GM18511 (cell line): ENCODE results near the gene CERKL.
"Not testable (repeated sequence)": the region's sequence is repeated elsewhere in the genome, so short reads cannot be mapped to it uniquely, and the experiment has no call there.

Experiments used
- ATAC-seq: cut with Tn5 transposase; IDR thresholded peaks from one replicate; pipeline ENCODE4 v1.9.1; 2021; ENCODE audit warnings: mild to moderate bottlenecking, moderate library complexity; ENCODE audit not compliant: unreplicated experiment

The CERKL gene, protein sequence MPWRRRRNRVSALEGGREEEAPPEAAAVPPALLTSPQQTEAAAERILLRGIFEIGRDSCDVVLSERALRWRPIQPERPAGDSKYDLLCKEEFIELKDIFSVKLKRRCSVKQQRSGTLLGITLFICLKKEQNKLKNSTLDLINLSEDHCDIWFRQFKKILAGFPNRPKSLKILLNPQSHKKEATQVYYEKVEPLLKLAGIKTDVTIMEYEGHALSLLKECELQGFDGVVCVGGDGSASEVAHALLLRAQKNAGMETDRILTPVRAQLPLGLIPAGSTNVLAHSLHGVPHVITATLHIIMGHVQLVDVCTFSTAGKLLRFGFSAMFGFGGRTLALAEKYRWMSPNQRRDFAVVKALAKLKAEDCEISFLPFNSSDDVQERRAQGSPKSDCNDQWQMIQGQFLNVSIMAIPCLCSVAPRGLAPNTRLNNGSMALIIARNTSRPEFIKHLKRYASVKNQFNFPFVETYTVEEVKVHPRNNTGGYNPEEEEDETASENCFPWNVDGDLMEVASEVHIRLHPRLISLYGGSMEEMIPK

DNA sequence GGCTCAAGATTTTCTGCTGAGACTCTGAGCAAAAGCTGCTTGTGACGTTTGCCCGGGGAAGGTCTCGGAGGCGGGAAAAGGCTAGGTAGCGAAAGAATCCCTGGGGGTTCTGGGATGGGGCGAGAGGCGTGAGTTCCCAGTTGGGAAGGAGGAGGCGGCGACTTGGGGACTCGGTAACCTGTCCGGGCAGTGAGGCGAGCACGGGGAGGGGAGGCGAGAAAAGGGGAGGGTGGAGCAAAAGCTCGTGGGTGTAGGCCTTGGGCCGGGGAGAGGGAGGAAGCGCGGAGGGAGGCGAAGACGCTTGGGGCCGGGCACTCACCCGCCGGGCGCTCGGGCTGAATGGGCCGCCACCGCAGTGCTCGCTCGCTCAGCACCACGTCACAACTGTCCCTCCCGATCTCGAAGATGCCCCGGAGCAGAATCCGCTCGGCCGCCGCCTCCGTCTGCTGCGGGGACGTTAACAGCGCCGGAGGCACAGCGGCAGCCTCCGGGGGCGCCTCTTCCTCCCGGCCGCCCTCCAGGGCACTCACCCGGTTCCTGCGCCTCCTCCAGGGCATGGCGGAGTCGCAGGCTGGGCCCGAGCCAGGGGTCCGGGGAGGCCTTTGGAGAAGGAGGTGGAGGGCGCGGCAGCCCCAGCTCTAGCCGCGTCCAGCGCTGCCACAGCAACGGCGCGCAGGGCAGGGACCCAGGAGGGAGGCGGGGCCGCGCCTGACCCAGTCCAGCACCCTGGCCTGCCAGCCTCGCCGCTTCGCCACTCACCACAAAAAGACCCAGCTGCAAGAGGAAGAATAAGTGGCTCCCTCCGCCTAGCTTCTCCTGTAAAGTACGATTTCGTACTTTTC, at the start of gene CERKL:
Gene CERKL, minus strand, starts transcription at position 656 of the 842 bp plus-strand sequence. Its CDS starts 99 bp downstream, at position 557.
- ATAC-seq = peak; percentile 90

DNA sequence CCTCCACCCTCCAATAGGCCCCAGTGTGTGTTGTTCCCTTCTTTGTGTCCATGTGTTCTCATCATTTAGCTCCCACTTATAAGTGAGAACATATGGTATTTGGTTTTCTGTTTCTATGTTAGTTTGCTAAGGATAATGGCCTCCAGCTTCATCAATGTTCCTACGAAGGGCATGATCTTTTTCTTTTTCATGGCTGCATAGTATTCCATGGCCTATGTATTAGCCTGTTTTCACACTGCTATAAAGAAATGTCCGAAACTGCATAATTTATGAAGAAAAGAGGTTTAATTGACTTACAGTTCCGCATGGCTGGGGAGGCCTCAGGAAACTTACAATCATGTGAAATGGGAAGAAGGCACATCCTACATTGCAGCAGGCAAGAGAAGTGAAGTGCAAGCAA, 45.6 kb upstream of the CERKL start:
- not testable (repeated sequence) for ATAC-seq

DNA sequence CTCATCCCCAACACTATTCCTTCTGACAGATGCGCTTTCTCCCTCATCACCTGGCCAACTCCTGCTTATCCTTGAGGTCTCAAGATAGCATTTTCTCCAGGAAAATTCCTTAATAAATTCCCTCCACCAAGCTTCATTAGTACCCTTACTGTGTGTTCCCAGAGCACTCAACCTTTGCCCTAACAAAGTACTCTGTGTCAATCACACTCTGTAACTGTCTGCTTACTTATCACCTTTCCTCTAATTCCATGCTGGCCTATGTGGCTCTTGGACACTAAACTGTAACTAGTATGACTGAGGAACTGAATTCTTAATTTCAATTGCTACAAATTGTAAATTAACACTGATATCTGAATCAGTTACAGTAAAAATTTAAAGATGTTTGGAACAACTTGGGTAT, 41.3 kb upstream of the CERKL start:
- no peak for ATAC-seq

DNA sequence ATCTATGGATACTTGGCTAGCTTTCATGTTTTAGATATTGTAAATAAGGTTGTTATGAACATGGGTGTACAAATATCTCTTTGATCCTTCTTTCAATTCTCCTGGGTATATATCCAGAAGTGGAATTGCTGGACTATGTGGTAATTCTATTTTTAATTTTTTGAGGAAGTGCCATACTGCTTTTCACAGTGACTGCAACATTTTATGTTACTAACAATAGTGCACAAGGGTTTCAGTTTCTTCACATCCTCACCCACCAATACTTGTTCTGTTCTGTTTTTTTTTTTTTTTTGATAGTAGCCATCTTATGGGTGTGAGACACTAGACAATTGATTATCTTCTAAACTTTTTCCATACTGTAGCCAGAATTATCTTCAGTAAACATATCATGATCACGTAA, 40.7 kb upstream of the CERKL start:
- peak; percentile 91 for ATAC-seq

DNA sequence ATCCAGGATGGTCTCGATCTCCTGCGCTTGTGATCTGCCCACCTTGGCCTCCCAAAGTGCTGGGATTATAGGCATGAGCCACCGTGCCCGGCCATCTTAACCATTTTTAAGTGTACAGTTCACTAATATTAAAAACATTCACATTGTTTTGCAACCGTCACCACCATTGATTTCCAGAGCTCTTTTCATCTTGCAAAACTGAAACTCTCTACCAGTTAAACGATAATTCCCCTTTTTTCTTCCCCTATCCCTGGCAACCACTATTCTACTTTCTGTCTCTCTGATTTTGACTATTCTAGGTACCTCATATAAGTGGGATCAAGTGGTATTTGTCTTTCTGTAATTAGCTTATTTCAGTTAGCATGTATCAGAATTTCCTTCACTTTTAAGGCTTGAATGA, 40.2 kb upstream of the CERKL start:
- peak; percentile 37 for ATAC-seq

DNA sequence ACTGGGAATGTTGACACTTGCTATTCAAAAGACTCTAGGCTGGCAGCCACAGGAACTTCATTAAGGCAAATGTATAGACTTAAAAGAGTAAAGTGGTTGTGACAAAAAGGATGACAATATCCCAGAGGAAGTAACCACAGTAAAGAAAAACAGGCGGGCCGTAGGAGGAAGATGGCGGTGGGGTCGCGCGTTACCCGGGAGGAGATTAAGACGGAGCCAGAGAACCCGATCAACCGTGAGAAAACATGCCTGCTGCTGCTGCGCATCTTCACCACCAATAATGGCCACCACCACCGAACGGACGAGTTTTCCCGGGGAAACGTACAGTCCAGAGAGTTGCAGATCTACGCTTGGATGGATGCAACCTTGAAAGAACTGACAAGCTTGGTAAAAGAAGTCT, 37.4 kb upstream of the CERKL start:
- ATAC-seq = no peak

DNA sequence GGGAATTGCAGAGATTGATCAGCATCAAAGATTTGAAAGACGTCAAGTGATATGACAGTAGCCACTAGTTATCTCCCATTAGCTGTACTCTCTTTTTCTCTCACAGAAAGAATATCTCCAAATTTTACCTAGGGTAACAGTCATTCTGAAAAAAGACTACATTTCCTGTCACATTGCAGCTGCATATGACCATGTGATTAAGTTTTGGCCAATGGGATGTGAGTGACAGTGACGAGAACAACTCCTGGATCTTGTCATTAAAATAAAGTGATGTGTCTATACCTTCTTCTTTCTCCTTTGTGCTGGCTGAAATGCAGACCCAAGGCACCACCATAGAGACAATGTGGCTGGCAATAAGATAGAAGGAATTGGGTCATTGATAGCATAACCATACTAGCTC, 34.0 kb upstream of the CERKL start:
- no peak for ATAC-seq

DNA sequence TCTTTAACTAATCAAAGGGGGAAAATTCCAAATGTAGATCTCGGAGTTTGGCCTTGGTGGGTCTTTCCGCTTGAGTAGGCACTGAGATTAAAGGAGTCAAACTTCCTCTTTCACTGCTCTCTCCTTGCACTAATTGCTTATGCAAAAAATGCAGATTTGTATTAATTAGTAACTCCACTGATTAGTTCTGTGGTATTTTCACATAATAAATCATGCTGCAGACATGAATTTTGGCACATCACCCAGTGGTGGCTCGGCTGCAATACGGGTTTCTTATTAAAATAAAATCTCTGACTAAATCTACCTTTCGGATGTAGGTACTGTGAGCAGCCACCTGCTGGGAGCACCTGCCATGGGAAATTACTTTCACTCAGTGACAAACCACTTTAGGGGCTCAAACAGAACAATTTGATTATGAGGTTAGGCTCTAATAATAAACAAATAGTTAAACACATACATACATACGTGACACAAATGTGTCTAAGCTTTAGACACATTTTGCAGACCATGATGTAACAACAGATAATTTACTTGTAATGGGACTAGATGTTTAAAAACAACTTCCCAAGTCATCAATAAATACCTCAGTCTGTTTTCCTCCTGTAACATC, 29.8 kb upstream of the CERKL start:
- ATAC-seq = no peak

DNA sequence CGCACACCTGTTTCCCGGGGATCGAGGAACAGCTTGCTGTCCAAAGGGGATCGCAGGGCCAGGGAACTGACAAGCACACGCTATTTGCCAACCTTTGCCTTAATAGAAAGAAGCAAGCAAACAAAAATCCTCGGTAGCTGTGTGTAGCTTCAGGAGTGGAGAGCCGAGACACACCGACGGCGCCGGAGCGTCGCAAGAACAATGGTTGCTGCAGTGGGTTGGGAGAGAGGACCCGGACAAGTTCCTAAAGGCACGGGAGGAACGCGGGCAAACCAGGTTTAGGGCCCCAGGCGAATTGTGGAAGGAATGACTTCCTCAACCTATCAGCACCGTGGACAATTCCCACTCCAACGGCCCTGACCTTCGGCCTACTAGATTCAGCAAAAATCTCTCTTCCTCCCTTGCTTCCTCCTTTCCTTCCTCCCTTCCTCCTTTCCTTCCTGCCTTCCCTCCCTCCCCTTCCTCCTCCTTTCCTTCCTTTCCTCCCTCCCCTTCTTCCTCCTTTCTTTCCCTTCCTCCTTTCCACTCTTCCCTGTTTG, 28.3 kb upstream of the CERKL start:
- ATAC-seq = no peak

DNA sequence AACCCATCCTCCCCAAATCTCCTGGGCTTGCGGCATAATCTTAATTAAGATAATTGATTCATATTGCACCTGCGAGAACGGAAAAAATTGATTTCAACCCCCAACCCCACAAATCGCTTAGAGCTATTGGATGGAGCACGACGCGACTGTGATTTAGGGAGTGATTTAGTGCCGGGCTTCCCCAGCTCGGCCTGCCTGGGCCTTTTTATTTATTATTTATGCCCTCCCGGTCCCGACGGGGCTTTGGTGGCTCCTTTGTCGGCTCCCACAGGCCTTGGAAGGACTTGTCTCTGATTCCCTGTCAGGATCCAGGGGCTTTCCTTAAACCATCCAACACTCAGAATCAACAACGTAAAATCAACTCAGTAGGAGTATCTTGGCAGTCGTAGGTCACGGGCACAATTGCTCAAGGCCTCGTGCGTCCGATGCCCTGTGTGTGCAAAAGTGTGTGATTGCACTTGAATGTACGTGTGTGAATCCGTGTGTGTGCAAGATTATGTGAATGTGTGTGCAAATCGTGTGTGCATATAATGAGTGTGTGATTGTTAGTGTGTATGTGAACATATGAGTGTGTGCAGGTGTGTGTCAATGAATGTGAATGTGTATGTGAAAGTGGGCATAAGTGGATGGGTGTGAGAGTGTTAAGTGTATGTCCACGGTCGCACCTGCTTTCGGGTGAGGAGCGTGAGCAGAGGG, 27.7 kb upstream of the CERKL start:
- ATAC-seq = no peak

DNA sequence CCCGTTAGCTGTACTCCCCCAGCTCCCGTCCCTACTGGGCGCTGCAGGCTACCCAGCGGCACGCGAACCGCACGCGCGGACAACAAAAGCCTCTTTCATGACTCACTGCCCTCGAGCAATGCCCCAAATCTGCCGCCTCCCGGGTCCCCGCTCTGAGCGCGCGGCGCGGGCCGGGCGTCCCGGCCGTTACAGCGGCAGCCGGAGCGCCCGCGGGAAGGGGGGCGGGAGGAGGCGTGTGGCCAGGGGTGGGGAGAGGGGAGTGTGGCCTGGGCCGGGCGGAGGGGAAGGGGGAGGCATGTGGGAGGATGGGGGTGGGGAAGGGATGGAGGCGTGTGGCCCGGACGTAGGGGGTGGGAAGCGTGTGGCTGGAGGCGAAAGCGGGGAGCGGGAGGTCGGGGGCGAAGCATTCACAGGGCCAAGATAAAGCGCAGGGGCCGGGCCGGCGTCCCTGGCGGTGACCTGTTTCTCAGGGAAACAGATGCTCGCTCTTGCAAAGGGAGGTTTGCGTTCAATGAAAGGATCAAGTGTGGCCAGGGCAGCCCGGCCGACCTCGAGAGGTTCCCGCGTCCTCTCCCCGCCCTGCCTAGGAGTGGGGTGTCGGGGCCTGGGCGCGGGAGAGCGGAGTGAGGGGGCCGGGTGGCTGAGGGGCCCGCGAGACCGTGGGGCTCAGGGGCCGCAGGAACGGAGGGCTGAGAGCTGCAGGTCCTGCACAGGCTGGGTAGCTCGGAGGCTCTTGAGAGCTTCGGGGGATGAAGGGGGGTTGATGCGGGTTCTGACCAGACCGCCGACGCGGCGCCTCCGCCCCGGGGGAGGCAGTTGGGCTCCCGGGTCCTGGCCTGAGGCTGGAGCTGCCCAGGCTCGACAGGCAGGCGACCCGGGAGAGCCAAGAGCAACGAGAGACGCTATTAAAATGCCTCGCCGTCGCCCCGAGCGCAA, 26.9 kb upstream of the CERKL start:
- no peak for ATAC-seq

DNA sequence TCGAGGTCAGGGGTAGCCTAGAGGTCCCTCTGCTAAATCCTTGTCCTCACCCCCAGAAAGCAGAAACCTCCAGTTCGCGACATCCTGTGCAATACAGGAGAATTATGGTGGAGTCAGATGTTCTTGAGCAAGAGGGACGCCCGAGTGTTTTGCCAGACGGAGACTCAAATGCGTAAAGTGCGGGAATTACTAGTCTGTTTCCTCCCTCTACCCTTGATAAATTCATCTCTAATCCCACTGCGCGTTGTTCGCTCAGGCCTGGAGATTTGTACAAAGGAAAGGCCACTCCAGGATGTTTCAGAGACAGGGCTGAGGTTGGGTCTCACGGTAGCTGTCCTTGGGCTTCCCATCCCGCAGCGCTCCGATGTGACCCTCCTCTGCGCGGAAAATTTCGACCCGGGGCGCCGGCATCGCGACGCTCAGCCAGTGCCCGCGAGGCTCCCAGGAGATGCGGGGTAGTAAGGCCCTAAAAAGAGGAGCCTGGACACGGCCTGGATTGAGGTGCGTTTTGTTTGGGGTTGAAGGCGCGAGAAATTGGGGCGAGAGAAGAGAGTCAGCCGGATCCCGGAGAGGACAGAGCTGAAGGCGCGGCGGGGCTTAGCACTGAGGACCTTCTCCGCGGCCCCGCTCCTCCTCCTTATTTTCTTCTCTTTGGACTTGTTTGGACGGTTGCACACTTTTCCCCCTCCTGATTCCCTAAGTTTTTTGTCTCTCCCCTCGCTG, 26.1 kb upstream of the CERKL start:
- ATAC-seq = no peak

DNA sequence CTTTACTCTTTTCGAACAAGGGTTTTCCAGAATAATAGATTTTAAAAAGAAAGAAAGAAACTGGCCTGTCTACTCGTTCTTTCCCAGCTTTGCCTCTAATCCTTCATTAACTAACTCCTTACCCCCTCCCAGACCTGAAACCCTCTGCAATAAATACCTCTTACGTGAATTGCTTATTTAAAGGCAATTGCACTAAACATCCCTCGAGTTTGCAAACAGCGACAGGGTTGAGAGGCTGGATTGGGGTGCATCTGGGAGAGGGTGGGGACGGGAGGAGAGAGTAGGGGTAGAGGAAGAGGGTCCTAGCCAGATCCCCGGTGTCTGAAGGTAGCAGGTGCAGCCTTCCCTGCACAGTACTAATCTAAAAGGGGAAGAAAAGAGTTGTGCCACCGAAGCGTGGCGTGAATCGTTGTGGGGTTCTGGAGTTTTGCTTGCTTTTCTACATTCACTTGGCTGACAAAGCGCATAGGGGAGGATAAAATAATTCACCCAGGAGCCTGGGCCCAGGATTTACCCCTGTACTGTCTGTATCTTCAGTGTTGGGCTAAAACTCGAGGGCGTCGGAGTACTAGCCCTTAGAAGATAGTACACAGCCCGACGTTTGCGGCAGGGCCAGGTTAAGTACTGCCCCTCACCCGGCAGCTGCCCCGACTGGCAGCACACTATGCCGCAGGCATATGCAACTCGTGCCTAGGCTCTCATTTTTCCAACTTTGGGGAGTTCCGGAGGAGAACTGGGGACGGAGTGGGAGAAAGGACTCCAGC, 25.3 kb upstream of the CERKL start:
- no peak for ATAC-seq

DNA sequence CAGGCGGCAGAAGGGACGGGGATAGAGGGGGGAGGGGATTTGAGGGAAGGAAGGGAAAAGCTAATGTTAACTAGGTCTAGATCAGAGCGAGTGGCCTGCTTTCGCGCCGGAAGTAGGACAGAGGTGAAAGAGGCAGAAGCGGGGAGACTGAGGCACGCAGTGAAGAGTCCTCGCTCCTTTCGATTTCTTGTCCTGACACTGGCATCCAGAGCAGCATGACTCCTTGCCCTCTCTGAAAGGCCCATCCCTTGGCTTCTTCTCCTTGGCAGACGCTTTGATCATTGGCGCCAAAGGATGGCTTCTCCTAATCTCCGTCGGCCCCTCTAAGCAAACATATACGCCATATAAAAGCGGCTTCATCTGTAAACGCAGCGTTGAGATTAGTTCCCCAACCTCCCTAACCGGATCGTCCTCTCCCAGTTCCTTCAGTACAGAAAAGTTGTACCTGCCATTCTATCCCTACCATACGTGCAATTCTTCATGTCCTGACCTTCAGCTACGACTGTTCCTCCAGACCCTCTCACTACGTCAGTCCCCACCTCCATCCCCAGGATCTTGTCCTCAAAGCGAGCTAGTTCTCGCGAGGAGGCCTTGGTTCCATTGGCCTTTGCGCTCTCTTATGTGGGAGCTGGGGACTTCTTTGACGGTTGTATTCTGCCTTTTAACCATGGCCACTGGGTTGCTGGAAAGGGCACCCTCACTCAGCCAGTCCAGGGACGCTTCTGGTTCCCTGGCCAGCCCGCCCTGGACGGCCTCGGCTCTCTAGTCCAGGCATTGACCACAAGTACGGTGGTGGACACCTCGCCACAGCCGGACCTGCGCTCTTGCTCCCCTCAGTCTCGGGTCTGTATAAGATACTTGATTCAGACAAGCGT, 24.3 kb upstream of the CERKL start:
- ATAC-seq = no peak

DNA sequence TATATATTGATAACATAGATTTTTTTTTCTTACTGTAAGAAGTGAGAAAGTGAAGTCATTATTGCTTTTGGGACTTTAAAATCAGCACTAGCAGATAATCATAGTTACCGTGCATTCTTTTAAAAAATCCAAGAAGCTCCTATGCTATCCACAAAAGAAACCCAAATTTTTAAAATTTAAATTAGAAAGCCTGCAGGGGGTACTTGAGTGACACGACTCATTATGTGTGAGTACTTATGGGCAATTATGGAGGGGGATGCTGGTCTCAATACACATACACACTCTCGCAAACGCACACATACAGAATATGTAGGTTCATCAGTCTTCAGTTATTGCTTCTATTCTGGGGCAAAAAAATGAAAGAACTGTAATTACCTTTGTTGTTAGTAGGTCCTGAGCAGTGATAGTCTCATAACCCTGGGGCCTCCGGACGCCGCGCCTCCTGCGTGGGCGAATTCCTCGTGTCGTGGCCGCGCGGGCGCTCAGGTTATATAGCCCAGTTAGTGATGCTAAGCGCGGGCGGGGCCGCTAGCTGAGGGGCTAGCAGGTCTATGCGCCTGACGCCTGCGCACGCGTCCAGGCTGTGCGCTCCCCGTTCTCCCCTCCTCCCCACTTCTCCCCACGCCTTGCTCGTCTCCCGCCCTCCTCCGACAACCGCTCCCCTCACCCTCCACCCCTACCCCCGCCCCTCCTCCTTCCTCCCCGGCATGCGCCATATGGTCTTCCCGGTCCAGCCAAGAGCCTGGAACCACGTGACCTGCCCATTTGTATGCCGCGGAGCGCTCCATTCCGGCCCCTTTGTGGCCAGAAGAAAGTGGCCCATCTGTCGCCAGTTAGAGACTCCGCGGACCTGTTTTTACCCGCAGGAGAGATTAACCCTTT, 23.4 kb upstream of the CERKL start, which contains the start of gene NEUROD1:
Gene NEUROD1, minus strand, starts transcription at position 463 of the 882 bp plus-strand sequence. CDS start 1,657 bp downstream, outside the sequence.
- ATAC-seq = no peak

DNA sequence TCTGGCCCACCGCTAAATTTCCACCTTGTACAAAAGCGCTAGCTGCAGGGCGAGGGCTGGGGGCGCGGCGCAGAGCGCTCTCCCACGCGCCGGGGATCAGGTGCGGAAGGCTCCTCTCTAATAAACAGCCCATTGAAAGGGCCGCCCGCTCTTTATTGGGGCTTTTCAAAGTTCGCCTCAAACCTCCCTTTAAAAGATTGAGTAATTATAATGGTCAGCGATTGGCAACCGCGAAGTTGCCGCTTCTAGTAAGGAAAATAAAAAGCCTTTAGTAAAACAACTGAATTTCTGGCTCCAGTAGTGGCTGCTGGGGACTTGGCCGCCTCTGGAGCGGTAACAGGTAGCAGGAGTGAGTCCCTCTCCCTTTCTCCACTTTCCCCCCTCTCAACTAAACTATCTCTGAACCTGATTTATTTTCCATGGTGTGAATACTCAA, 22.7 kb upstream of the CERKL start:
- ATAC-seq = no peak
